GM12878 (cell line): ENCODE measurements around the gene CIAO2A. TPM values are rescaled to one million over a fixed set of nuclear protein-coding genes. Genes with fewer than 3 reads are reported as not detected.

Source experiments
- ATAC-seq: fragments of 200-7000 bp; cut with Tn5 transposase; 3 replicates; pipeline ENCODE4 v1.9.1; 2020; ENCODE audit warnings: mild to moderate bottlenecking, moderate library complexity
- BruUV-seq: library from RNA; stranded (reverse); fragments of 400-500 nt; replicated peaks from 2 replicates; lab custom pipeline; 2021; lab: Mats Ljungman, UMichigan
- CTCF ChIA-PET: fragments of 300-600 bp; sonication (Branson Sonifier 250); formaldehyde crosslinking; extraction: SDS; loops from one replicate; lab custom pipeline; 2021; ENCODE audit warnings: inconsistent platforms; lab: Yijun Ruan, JAX
- POLR2A ChIA-PET: fragments of 350-600 bp; formaldehyde crosslinking; extraction: SDS; loops from one replicate; lab custom pipeline; 2021; ENCODE audit warnings: inconsistent platforms; lab: Charles Lee
- RAD21 ChIA-PET: fragments of 300-600 bp; sonication (Branson Sonifier 250); formaldehyde crosslinking; loops from one replicate; lab custom pipeline; 2023; ENCODE audit warnings: antibody characterized with exemption; ENCODE audit not compliant: unreplicated experiment; lab: Charles Lee
- SMC1A ChIA-PET: fragments of 300-600 bp; sonication (Branson Sonifier 250); formaldehyde crosslinking; loops from one replicate; lab custom pipeline; 2023; ENCODE audit not compliant: unreplicated experiment, uncharacterized antibody; lab: Charles Lee
- DNase-seq: peaks from one replicate; pipeline ENCODE4 v3.0.0-alpha.2; 2011; ENCODE audit warnings: low read depth, low spot score
- FAIRE-seq: peaks from 3 replicates; lab custom pipeline; 2011; peaks lifted over from hg19 to GRCh38; lab: Jason Lieb, UNC
- H2AFZ ChIP-seq: 2 replicates; pipeline ENCODE4 v1.6.0; 2011; ENCODE audit warnings: low read depth, low read length, control low read depth; ENCODE audit not compliant: control insufficient read depth
- H3K27ac ChIP-seq: 2 replicates; pipeline ENCODE4 v1.5.1; 2011; ENCODE audit warnings: control low read depth; ENCODE audit not compliant: control insufficient read depth, insufficient read depth
- H3K27me3 ChIP-seq, 2 experiments: replicated peaks in 1 of 2; 2 replicates each; pipeline versions ENCODE4 v1.6.0 to v1.6.1; 2011; ENCODE audit warnings: low read length in 1 of 2; ENCODE audit not compliant: control insufficient read depth in 2 of 2, insufficient read depth in 2 of 2
- H3K36me3 ChIP-seq, 2 experiments: 2 replicates each; pipeline ENCODE4 v1.5.1; 2011; ENCODE audit warnings: low read length in 1 of 2; ENCODE audit not compliant: control insufficient read depth in 2 of 2, insufficient read depth in 2 of 2
- H3K4me1 ChIP-seq: 2 replicates; pipeline ENCODE4 v1.6.1; 2011; ENCODE audit warnings: mild to moderate bottlenecking, low read length, moderate library complexity, mixed read lengths; ENCODE audit not compliant: control insufficient read depth, insufficient read depth
- H3K4me2 ChIP-seq: 2 replicates; pipeline ENCODE4 v1.6.0; 2011; ENCODE audit warnings: control low read depth; ENCODE audit not compliant: control insufficient read depth, insufficient read depth
- H3K4me3 ChIP-seq: fragments of 200-600 bp; sonication (generic); 2 replicates; pipeline ENCODE4 v1.5.1; 2016
- H3K79me2 ChIP-seq: 2 replicates; pipeline ENCODE4 v1.6.0; 2011; ENCODE audit warnings: low read length; ENCODE audit not compliant: control insufficient read depth, insufficient read depth
- H3K9ac ChIP-seq: 2 replicates; pipeline ENCODE4 v1.8.0; 2011; ENCODE audit warnings: low read length, control low read depth, mixed read lengths; ENCODE audit not compliant: control insufficient read depth, insufficient read depth
- H3K9me3 ChIP-seq: replicated peaks from 3 replicates; pipeline ENCODE4 v1.5.1; 2011; ENCODE audit warnings: mild to moderate bottlenecking, low read length; ENCODE audit not compliant: control insufficient read depth, insufficient read depth
- H4K20me1 ChIP-seq: 2 replicates; pipeline ENCODE4 v1.6.0; 2011; ENCODE audit not compliant: control insufficient read depth, insufficient read depth
- BACH1 ChIP-seq: fragments of 450-650 bp; IDR thresholded peaks from 2 replicates; pipeline ENCODE4 v1.6.1; 2017; ENCODE audit warnings: mild to moderate bottlenecking, borderline replicate concordance
- CHD4 ChIP-seq: fragments of 200-600 bp; sonication (generic); IDR thresholded peaks from 2 replicates; pipeline ENCODE4 v1.6.1; 2016; ENCODE audit warnings: mild to moderate bottlenecking
- CREB1 ChIP-seq: IDR thresholded peaks from 2 replicates; pipeline ENCODE4 v1.6.1; 2012; ENCODE audit warnings: low read depth, mild to moderate bottlenecking, inconsistent platforms
- CREM ChIP-seq: IDR thresholded peaks from 2 replicates; pipeline ENCODE4 v1.6.1; 2014; ENCODE audit warnings: antibody characterized with exemption, low read depth
- DPF2 ChIP-seq: fragments of 450-650 bp; IDR thresholded peaks from 2 replicates; pipeline ENCODE4 v1.6.1; 2017; ENCODE audit warnings: mild to moderate bottlenecking
- EP300 ChIP-seq, 2 experiments: fragments of 150-350 bp in 1 of 2; IDR thresholded peaks; 2 replicates each; pipeline ENCODE4 v1.6.1; 2011 to 2012; ENCODE audit warnings: low read depth in 2 of 2, low read length in 2 of 2, borderline replicate concordance in 1 of 2, improper control_type of control experiment in 1 of 2, inconsistent platforms in 1 of 2; ENCODE audit not compliant: control insufficient read depth in 1 of 2
- FOS ChIP-seq: IDR thresholded peaks from 3 replicates; pipeline ENCODE4 v1.6.1; 2011; ENCODE audit warnings: borderline replicate concordance; ENCODE audit not compliant: insufficient read length; ENCODE audit errors: extremely low read depth
- GATAD2B ChIP-seq: fragments of 450-650 bp; conservative IDR thresholded peaks from 2 replicates; pipeline ENCODE4 v1.6.1; 2017; ENCODE audit warnings: low read depth, mild to moderate bottlenecking, moderate library complexity
- HDGF ChIP-seq: fragments of 450-650 bp; IDR thresholded peaks from 2 replicates; pipeline ENCODE4 v1.6.1; 2016; ENCODE audit warnings: antibody characterized with exemption
- IKZF1 ChIP-seq: fragments of 450-650 bp; conservative IDR thresholded peaks from 2 replicates; pipeline ENCODE4 v1.6.1; 2017; ENCODE audit warnings: antibody characterized with exemption, mild to moderate bottlenecking
- JUNB ChIP-seq: IDR thresholded peaks from 2 replicates; pipeline ENCODE4 v1.6.1; 2016; ENCODE audit warnings: antibody characterized with exemption, mild to moderate bottlenecking
- MEF2B ChIP-seq: fragments of 450-650 bp; IDR thresholded peaks from 2 replicates; pipeline ENCODE4 v1.6.1; 2018; ENCODE audit warnings: mild to moderate bottlenecking, moderate library complexity; ENCODE audit not compliant: partially characterized antibody, poor library complexity, severe bottlenecking
- NFIC ChIP-seq: IDR thresholded peaks from 2 replicates; pipeline ENCODE4 v1.6.1; 2012; ENCODE audit warnings: low read depth, mild to moderate bottlenecking, inconsistent platforms, low read length, moderate library complexity
- PAX5 ChIP-seq: IDR thresholded peaks from 2 replicates; pipeline ENCODE4 v1.6.1; 2011; ENCODE audit warnings: low read depth, low read length, borderline replicate concordance
- POLR2A ChIP-seq: IDR thresholded peaks from 2 replicates; pipeline ENCODE4 v1.6.1; 2011; ENCODE audit warnings: low read depth, mild to moderate bottlenecking, low read length
- POLR2AphosphoS2 ChIP-seq: IDR thresholded peaks from 2 replicates; pipeline ENCODE4 v1.6.1; 2011; ENCODE audit warnings: low read depth, mild to moderate bottlenecking, low read length, improper control_type of control experiment, moderate library complexity
- RAD21 ChIP-seq: IDR thresholded peaks from 2 replicates; pipeline ENCODE4 v1.6.1; 2011; ENCODE audit warnings: mild to moderate bottlenecking, low read depth, low read length, moderate library complexity; ENCODE audit not compliant: insufficient read depth
- RCOR1 ChIP-seq: conservative IDR thresholded peaks from 2 replicates; pipeline ENCODE4 v1.6.1; 2012; ENCODE audit warnings: low read depth, low read length, improper control_type of control experiment
- RELA ChIP-seq: fragments of 450-650 bp; IDR thresholded peaks from 2 replicates; pipeline ENCODE4 v1.8.0; 2014; ENCODE audit warnings: borderline replicate concordance; ENCODE audit not compliant: partially characterized antibody
- RUNX3 ChIP-seq: IDR thresholded peaks from 2 replicates; pipeline ENCODE4 v1.6.1; 2012; ENCODE audit warnings: low read length, inconsistent platforms
- SIN3A ChIP-seq: IDR thresholded peaks from 2 replicates; pipeline ENCODE4 v1.6.1; 2012; ENCODE audit warnings: low read depth, low read length, improper control_type of control experiment
- SPI1 ChIP-seq: IDR thresholded peaks from 2 replicates; pipeline ENCODE4 v1.6.1; 2011; ENCODE audit warnings: low read depth, mild to moderate bottlenecking, low read length, moderate library complexity, borderline replicate concordance; ENCODE audit not compliant: insufficient read depth
- STAT1 ChIP-seq: fragments of 450-650 bp; conservative IDR thresholded peaks from 2 replicates; pipeline ENCODE4 v1.6.1; 2014; ENCODE audit warnings: antibody characterized with exemption, mild to moderate bottlenecking
- ZNF622 ChIP-seq: fragments of 450-650 bp; IDR thresholded peaks from 2 replicates; pipeline ENCODE4 v1.6.1; 2017; ENCODE audit warnings: mild to moderate bottlenecking, inconsistent platforms
- ZSCAN29 ChIP-seq: fragments of 450-650 bp; IDR thresholded peaks from 2 replicates; pipeline ENCODE4 v1.6.1; 2017; ENCODE audit warnings: mild to moderate bottlenecking, moderate library complexity
- WGBS: methylation state at CpG from one replicate; pipeline ENCODE4 v1.1.6; 2016; ENCODE audit warnings: low lambda C conversion rate; ENCODE audit not compliant: insufficient replicate concordance, insufficient coverage; ENCODE audit errors: missing lambda C conversion rate; 5-methylcytosine and 5-hydroxymethylcytosine counted together
- in situ Hi-C: fragments of 300-500 bp; cut with MboI; formaldehyde crosslinking; loops from 9 replicates; pipeline ENCODE4 v1.14.3; 2018; ENCODE audit warnings: mixed read lengths
- intact Hi-C: fragments of 100-400 bp; cut with micrococcal nuclease; formaldehyde crosslinking; loops from one replicate; pipeline ENCODE4 v1.14.2; 2022; ENCODE audit not compliant: unreplicated experiment
- polyA plus RNA-seq, 11 experiments: library from polyadenylated mRNA; depleted of rRNA in 4 of 11; unstranded in 6 of 11; stranded (reverse) in 5 of 11; fragments of >200 nt; fragmentation: Nextera tagmentation in 4 of 11; fragmentation: Illumina TruSeq in 1 of 11; extraction: Ambion mirVana in 4 of 11; extraction: Trizol in 1 of 11; gene quantifications; 1 replicate in 1 of 11; 2 replicates in 10 of 11; pipeline versions ENCODE4 v1.2.1 to v1.2.3, GENCODE V29; 2011 to 2016; ENCODE audit warnings: inconsistent platforms in 2 of 11, missing spikeins in 2 of 11, low read depth in 1 of 11
- total RNA-seq, 4 experiments: library from RNA; depleted of rRNA in 3 of 4; stranded (reverse); fragments of >200 nt in 3 of 4; fragmentation: Illumina TruSeq in 1 of 4; extraction: Trizol in 1 of 4; gene quantifications; 2 replicates each; pipeline versions ENCODE4 v1.2.1 to v1.2.3, GENCODE V29; 2013 to 2021
- TF ChIP-seq, protein P1 (sequence below): fragments of 450-650 bp; IDR thresholded peaks from 2 replicates; pipeline ENCODE4 v1.6.1; 2017; ENCODE audit warnings: mild to moderate bottlenecking

Gene CIAO2A
- total and polyA plus RNA-seq, 10 of the 15 experiments (the other 5 are each of a cell fraction or from before 2014, with no cell fraction given): 94.5 to 400 (median 204) TPM

DNA sequence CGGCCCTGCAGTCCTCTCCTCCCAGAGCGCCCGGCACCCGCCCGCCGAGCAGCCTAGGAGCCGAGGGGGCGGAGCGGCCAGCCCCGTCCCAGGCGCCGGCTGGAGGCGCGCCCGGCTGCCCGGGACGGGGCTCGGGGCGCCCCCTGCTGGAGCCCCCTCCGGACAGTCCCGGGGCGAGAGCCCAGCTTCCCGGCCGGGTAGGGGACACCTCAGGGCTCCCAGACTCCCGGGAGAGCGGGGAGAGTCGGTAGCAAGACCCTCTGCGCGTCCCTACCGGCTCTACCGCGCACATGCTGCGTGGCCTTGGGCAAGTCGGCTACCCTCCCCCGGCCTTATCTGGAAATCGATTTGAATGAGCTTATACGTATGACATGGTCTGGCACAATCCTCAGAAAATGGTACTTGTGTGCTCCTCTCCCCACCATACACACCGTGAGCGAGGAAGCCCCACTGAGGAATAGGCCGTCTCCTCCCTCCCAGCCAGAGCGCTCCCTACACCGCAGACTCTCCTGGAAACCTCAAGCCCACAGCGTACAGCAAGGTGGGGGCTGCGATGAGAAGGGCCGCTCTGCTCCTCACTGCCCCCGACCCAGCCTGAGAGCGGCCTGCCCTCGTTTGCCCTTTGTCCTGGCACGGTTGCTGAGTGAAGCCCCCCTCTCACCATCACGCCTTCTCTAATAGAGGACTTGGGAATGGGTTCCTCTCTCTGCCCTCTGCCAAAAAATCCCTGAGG is 47.1 kb downstream of the CIAO2A start, which contains the start of gene DAPK2:
DAPK2 (minus strand) TSS at position 65 of the 733 bp plus-strand sequence. CDS start 6,224 bp downstream, outside the sequence.
- RAD21 ChIA-PET: interaction anchor here (0.6 to 8.3 kb wide), 31 partner anchors 10 to 581 kb away, joined by 3 to 104 read pairs (median 4); no protein-coding TSS in a partner anchor
- H3K4me2 ChIP-seq: peak within 1 kb of the TSS; percentile 79
- no peaks in the 10 kb centered on the region for H3K27me3 ChIP-seq
- H2AFZ ChIP-seq: peak within 1 kb of the TSS; percentile 82
- ATAC-seq (peak; percentile 79), DNase-seq (no peak), FAIRE-seq (no peak)
- H3K9me3 ChIP-seq: no peaks in the 10 kb centered on the region
- H3K79me2 ChIP-seq: peaks cover 29% of the 10 kb centered on the region
- peak within 1 kb of the TSS; percentile 31 for H3K9ac ChIP-seq
- peaks cover 36% of the 10 kb centered on the region for H3K4me1 ChIP-seq
- POLR2A ChIA-PET: interaction anchor here (0.6 to 4.2 kb wide), 5 partner anchors 9 to 294 kb away, joined by 3 to 19 read pairs (median 6); no protein-coding TSS in a partner anchor
- SMC1A ChIA-PET: interaction anchor here (0.7 to 8.9 kb wide), 24 partner anchors 17 to 319 kb away, joined by 3 to 79 read pairs (median 4); no protein-coding TSS in a partner anchor
- no TSS peak for BruUV-seq
- no peaks in the 10 kb centered on the region for H4K20me1 ChIP-seq
- intact Hi-C loops (loop anchor here (2.0 to 5.0 kb wide), 2 partner anchors 220 to 294 kb away; no protein-coding TSS in a partner anchor), in situ Hi-C loops (no loop called here)
- no peaks in the 10 kb centered on the region for H3K36me3 ChIP-seq
- CTCF ChIA-PET: interaction anchor here (0.6 to 6.6 kb wide), 46 partner anchors 8 to 458 kb away, joined by 3 to 65 read pairs (median 6); partner anchors contain the start of genes CIAO2A and HERC1
- peak within 1 kb of the TSS; percentile 55 for H3K27ac ChIP-seq
- WGBS: 16% methylated on average over 43 of the region's 50 CpGs
- H3K4me3 ChIP-seq: peak within 1 kb of the TSS; percentile 69
- TF ChIP-seq HDGF: no peak
- TF ChIP-seq CREM: no peak
- no peak for TF ChIP-seq STAT1
- no peak; the same call in 1 of the 2 replicates for TF ChIP-seq POLR2A
- TF ChIP-seq ZSCAN29: no peak
- TF ChIP-seq CREB1: no peak
- no peak for TF ChIP-seq POLR2AphosphoS2
- no peak for TF ChIP-seq FOS
- TF ChIP-seq SIN3A: no peak
- TF ChIP-seq CHD4: no peak
- no peak for TF ChIP-seq MEF2B
- no peak for TF ChIP-seq RUNX3
- TF ChIP-seq RELA: no peak
- 0 out of 2 replicates have a peak, but pooled peaks have one; percentile 66 for TF ChIP-seq GATAD2B
- no peak for TF ChIP-seq NFIC
- TF ChIP-seq BACH1: no peak
- TF ChIP-seq IKZF1: peak; percentile 90
- no peak for TF ChIP-seq PAX5
- no peak for TF ChIP-seq EP300 (IDR thresholded peaks at IDR 0.05; ENCODE audit: borderline replicate concordance in 1 of 2, control insufficient read depth in 1 of 2, low read depth in 2 of 2, low read length in 2 of 2)
- no peak for TF ChIP-seq RCOR1
- no peak for TF ChIP-seq SPI1
- TF ChIP-seq ZNF622: no peak
- peak; percentile 67 for TF ChIP-seq RAD21
- TF ChIP-seq JUNB: no peak
- peak; percentile 54; the same call in 1 of the 2 replicates for TF ChIP-seq DPF2
- TF ChIP-seq, protein P1, sequence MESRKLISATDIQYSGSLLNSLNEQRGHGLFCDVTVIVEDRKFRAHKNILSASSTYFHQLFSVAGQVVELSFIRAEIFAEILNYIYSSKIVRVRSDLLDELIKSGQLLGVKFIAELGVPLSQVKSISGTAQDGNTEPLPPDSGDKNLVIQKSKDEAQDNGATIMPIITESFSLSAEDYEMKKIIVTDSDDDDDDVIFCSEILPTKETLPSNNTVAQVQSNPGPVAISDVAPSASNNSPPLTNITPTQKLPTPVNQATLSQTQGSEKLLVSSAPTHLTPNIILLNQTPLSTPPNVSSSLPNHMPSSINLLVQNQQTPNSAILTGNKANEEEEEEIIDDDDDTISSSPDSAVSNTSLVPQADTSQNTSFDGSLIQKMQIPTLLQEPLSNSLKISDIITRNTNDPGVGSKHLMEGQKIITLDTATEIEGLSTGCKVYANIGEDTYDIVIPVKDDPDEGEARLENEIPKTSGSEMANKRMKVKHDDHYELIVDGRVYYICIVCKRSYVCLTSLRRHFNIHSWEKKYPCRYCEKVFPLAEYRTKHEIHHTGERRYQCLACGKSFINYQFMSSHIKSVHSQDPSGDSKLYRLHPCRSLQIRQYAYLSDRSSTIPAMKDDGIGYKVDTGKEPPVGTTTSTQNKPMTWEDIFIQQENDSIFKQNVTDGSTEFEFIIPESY: no peak
